ENCODE results near the gene SYCP1.
"Not testable (repeated sequence)": the region's sequence is repeated elsewhere in the genome, so short reads cannot be mapped to it uniquely, and the experiment has no call there.

The SYCP1 gene

DNA sequence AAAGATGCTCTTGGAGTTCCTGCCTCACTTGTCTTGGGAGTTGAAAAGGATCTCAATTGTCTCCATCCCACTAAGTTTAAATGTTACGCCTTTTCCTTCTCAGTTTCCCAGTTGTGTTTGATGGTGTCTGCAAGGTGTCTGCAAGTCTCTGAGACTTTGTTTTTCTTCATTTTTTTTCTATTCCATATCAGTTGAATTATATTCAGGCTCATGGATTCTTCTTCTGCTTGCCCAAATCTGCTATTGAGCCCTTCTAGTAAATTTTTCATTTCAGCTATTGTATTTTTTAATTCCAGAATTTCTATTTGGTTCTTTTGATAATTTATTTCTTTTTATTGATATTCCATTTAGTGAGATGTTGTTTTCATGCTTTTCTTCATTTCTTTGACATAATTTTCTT, 127.6 kb downstream of the SYCP1 start:
- H3K4me1 ChIP-seq (ENCODE audit: control insufficient read depth, low read depth, low read length) = no peaks in the 10 kb centered on the region
- no peaks in the 10 kb centered on the region for H3K27me3 ChIP-seq (ENCODE audit: control insufficient read depth, insufficient read depth, low read length)
- H3K9ac ChIP-seq (ENCODE audit: low read length) = no peak overlapping the region
- no peak overlapping the region for H3K27ac ChIP-seq (ENCODE audit: low read length)
- H3K4me3 ChIP-seq (ENCODE audit: low read length) = no peak overlapping the region
- no peaks in the 10 kb centered on the region for H3K9me3 ChIP-seq (ENCODE audit: control insufficient read depth, low read depth, low read length)
- H3K36me3 ChIP-seq (ENCODE audit: control insufficient read depth, low read depth, low read length) = no peaks in the 10 kb centered on the region

GRCh38 chr1:114986286-114986685, 131.6 kb downstream of the SYCP1 start:
- Histone ChIP-seq H3K4me1 (ENCODE audit: control insufficient read depth, low read depth, low read length) (no peaks in the 10 kb centered on the region), H3K27me3 (ENCODE audit: control insufficient read depth, insufficient read depth, low read length) (no peaks in the 10 kb centered on the region), H3K36me3 (ENCODE audit: control insufficient read depth, low read depth, low read length) (no peaks in the 10 kb centered on the region), H3K27ac (ENCODE audit: low read length) (no peak overlapping the region), H3K9ac (ENCODE audit: low read length) (no peak overlapping the region), H3K9me3 (ENCODE audit: control insufficient read depth, low read depth, low read length) (peaks cover 10% of the 10 kb centered on the region), H3K4me3 (ENCODE audit: low read length) (no peak overlapping the region)

DNA sequence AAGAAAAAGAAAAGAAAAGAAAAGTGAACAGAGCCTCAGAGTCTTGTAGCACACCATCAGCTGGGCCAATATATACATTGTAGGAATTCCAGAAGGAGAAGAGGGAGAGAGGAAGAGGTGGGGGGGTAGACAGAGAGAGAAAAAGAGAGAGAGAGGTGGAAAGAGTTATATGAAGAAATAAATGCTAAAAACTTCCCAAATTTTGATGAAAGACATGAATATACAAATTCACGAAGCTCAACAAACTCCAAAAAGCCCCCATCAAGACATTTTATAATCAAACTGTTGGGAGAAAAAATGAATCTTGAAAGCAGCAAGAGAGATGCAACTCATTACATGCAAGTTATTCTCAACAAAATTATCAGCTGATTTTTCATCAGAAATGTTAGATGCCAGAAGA, 133.4 kb downstream of the SYCP1 start:
- H3K36me3 ChIP-seq (ENCODE audit: control insufficient read depth, low read depth, low read length) = no peaks in the 10 kb centered on the region
- H3K27ac ChIP-seq (ENCODE audit: low read length) = no peak overlapping the region
- H3K4me1 ChIP-seq (ENCODE audit: control insufficient read depth, low read depth, low read length) = no peaks in the 10 kb centered on the region
- H3K27me3 ChIP-seq (ENCODE audit: control insufficient read depth, insufficient read depth, low read length) = no peaks in the 10 kb centered on the region
- no peak overlapping the region for H3K9ac ChIP-seq (ENCODE audit: low read length)
- H3K4me3 ChIP-seq (ENCODE audit: low read length) = no peak overlapping the region
- H3K9me3 ChIP-seq (ENCODE audit: control insufficient read depth, low read depth, low read length) = peaks cover 10% of the 10 kb centered on the region

- Histone ChIP-seq H3K27ac (ENCODE audit: low read length) (no peak overlapping the region), H3K4me1 (ENCODE audit: control insufficient read depth, low read depth, low read length) (no peaks in the 10 kb centered on the region), H3K36me3 (ENCODE audit: control insufficient read depth, low read depth, low read length) (no peaks in the 10 kb centered on the region), H3K9me3 (ENCODE audit: control insufficient read depth, low read depth, low read length) (no peaks in the 10 kb centered on the region), H3K9ac (ENCODE audit: low read length) (no peak overlapping the region), H3K4me3 (ENCODE audit: low read length) (no peak overlapping the region), H3K27me3 (ENCODE audit: control insufficient read depth, insufficient read depth, low read length) (no peaks in the 10 kb centered on the region)
These were observed 143.0 kb downstream of the SYCP1 start for GRCh38 chr1:114997510-114998289.

- Histone ChIP-seq H3K27ac (ENCODE audit: low read length) (no peak overlapping the region), H3K4me1 (ENCODE audit: control insufficient read depth, low read depth, low read length) (no peaks in the 10 kb centered on the region), H3K36me3 (ENCODE audit: control insufficient read depth, low read depth, low read length) (no peaks in the 10 kb centered on the region), H3K4me3 (ENCODE audit: low read length) (no peak overlapping the region), H3K9me3 (ENCODE audit: control insufficient read depth, low read depth, low read length) (no peaks in the 10 kb centered on the region), H3K27me3 (ENCODE audit: control insufficient read depth, insufficient read depth, low read length) (no peaks in the 10 kb centered on the region), H3K9ac (ENCODE audit: low read length) (no peak overlapping the region)
These were observed 151.5 kb downstream of the SYCP1 start for GRCh38 chr1:115006191-115006590.

- Histone ChIP-seq H3K9me3 (ENCODE audit: control insufficient read depth, low read depth, low read length) (no peaks in the 10 kb centered on the region), H3K4me1 (ENCODE audit: control insufficient read depth, low read depth, low read length) (no peaks in the 10 kb centered on the region), H3K36me3 (ENCODE audit: control insufficient read depth, low read depth, low read length) (no peaks in the 10 kb centered on the region), H3K27me3 (ENCODE audit: control insufficient read depth, insufficient read depth, low read length) (no peaks in the 10 kb centered on the region), H3K4me3 (ENCODE audit: low read length) (no peak overlapping the region), H3K27ac (ENCODE audit: low read length) (no peak overlapping the region), H3K9ac (ENCODE audit: low read length) (no peak overlapping the region)
These were observed 157.3 kb downstream of the SYCP1 start for GRCh38 chr1:115012006-115012405.

DNA sequence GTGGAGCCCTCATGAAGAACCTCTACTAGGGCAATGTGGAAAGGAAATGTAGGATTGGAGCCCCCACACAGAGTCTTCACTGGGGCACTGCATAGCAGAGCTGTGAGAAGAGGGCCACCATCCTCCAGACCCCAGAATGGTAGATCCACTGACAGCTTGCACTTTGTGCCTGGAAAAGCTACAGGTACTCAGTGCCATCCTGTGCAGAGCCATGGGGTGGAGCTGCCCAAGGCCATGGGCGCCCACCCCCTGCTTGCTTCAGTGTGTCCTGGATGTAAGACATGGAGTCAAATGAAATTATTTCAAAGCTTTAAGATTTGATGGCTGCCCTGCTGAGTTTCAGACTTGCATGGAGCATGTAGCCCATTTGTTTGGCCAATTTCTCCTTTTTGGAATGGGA, 157.8 kb downstream of the SYCP1 start:
- Histone ChIP-seq H3K4me3 (ENCODE audit: low read length) (no peak overlapping the region), H3K4me1 (ENCODE audit: control insufficient read depth, low read depth, low read length) (no peaks in the 10 kb centered on the region), H3K9ac (ENCODE audit: low read length) (no peak overlapping the region), H3K9me3 (ENCODE audit: control insufficient read depth, low read depth, low read length) (no peaks in the 10 kb centered on the region), H3K27me3 (ENCODE audit: control insufficient read depth, insufficient read depth, low read length) (no peaks in the 10 kb centered on the region), H3K36me3 (ENCODE audit: control insufficient read depth, low read depth, low read length) (no peaks in the 10 kb centered on the region), H3K27ac (ENCODE audit: low read length) (no peak overlapping the region)

DNA sequence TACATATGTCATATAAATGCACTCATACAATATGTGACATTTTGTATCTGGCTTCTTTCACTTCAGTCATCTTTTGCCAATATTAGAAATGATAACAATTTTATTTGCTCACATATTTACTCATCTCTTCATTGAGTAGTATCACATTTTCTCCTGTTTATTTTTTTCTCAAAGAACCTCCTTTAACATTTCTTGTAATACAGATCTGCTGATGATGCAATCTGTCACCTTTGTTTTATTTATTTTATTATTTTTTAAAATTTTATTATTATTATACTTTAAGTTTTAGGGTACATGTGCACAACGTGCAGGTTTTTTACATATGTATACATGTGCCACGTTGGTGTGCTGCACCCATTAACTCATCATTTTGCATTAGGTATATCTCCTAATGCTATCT, 159.1 kb downstream of the SYCP1 start:
- H3K4me1 ChIP-seq (ENCODE audit: control insufficient read depth, low read depth, low read length) = no peaks in the 10 kb centered on the region
- no peaks in the 10 kb centered on the region for H3K9me3 ChIP-seq (ENCODE audit: control insufficient read depth, low read depth, low read length)
- no peaks in the 10 kb centered on the region for H3K27me3 ChIP-seq (ENCODE audit: control insufficient read depth, insufficient read depth, low read length)
- H3K27ac ChIP-seq (ENCODE audit: low read length) = no peak overlapping the region
- H3K36me3 ChIP-seq (ENCODE audit: control insufficient read depth, low read depth, low read length) = no peaks in the 10 kb centered on the region
- no peak overlapping the region for H3K9ac ChIP-seq (ENCODE audit: low read length)
- no peak overlapping the region for H3K4me3 ChIP-seq (ENCODE audit: low read length)

DNA sequence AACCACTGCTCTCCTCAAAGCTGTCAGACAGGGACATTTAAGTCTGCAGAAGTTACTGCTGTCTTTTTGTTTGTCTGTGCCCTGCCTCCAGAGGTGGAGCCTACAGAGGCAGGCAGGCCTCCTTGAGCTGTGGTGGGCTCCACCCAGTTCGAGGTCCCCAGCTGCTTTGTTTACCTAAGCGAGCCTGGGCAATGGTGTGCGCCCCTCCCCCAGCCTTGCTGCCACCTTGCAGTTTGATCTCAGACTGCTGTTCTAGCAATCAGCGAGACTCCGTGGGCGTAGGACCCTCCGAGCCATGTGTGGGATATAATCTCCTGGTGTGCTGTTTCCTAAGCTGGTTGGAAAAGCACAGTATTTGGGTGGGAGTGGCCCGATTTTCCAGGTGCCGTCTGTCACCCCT, 164.9 kb downstream of the SYCP1 start:
- not testable (repeated sequence) for H3K4me1 ChIP-seq (ENCODE audit: control insufficient read depth, low read depth, low read length); H3K9ac ChIP-seq (ENCODE audit: low read length); H3K4me3 ChIP-seq (ENCODE audit: low read length); H3K9me3 ChIP-seq (ENCODE audit: control insufficient read depth, low read depth, low read length); H3K27ac ChIP-seq (ENCODE audit: low read length); H3K36me3 ChIP-seq (ENCODE audit: control insufficient read depth, low read depth, low read length); H3K27me3 ChIP-seq (ENCODE audit: control insufficient read depth, insufficient read depth, low read length)

GRCh38 chr1:115021145-115021544, 166.5 kb downstream of the SYCP1 start:
- Histone ChIP-seq H3K36me3 (ENCODE audit: control insufficient read depth, low read depth, low read length) (no peaks in the 10 kb centered on the region), H3K4me1 (ENCODE audit: control insufficient read depth, low read depth, low read length) (no peaks in the 10 kb centered on the region), H3K27me3 (ENCODE audit: control insufficient read depth, insufficient read depth, low read length) (no peaks in the 10 kb centered on the region), H3K9ac (ENCODE audit: low read length) (no peak overlapping the region), H3K9me3 (ENCODE audit: control insufficient read depth, low read depth, low read length) (no peaks in the 10 kb centered on the region), H3K4me3 (ENCODE audit: low read length) (no peak overlapping the region), H3K27ac (ENCODE audit: low read length) (no peak overlapping the region)

DNA sequence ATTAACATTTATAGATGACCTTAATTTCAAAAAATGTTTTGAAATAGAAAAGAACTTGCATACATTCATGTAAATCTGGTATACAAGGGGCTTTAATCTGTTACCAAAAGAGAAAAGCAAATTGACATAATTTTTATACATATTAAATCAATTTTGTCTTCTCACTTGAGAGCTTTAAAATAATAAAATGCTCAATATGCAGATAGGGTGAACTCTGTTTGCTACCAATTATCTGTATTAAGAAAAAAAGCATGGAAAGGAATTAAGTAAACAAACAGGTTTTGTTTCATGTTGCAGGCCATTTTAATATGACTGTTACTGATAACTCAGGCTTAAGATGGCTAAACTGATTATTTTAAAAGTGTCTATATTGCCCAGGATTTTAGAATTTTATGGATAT, 168.9 kb downstream of the SYCP1 start:
- H3K9me3 ChIP-seq (ENCODE audit: control insufficient read depth, low read depth, low read length) = no peaks in the 10 kb centered on the region
- H3K4me1 ChIP-seq (ENCODE audit: control insufficient read depth, low read depth, low read length) = no peaks in the 10 kb centered on the region
- no peak overlapping the region for H3K9ac ChIP-seq (ENCODE audit: low read length)
- no peak overlapping the region for H3K4me3 ChIP-seq (ENCODE audit: low read length)
- no peaks in the 10 kb centered on the region for H3K27me3 ChIP-seq (ENCODE audit: control insufficient read depth, insufficient read depth, low read length)
- no peaks in the 10 kb centered on the region for H3K36me3 ChIP-seq (ENCODE audit: control insufficient read depth, low read depth, low read length)
- H3K27ac ChIP-seq (ENCODE audit: low read length) = no peak overlapping the region

DNA sequence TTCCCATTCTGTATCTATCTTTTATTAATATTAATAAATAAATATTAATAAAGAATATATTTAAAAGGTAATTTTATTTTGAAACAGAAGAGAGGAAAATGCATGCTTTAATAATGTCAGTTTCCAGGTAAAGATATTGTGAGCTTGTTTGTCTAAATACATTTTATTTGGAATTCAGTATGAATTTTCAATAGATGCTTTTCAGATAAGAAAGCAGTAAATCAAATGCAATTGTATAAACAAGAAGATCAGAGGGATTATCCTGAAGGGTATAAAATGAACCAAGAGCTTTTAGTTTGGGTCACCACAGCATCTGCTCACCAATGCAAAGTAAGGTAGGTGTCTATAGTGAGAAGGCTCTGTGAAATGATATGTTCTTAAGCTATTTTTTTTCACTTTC, 174.9 kb downstream of the SYCP1 start, which contains the start of gene TSHB:
TSHB (plus strand) TSS at position 301 of the 400 bp plus-strand sequence. CDS start 3,537 bp downstream, outside the sequence.
- Histone ChIP-seq H3K36me3 (ENCODE audit: control insufficient read depth, low read depth, low read length) (no peaks in the 10 kb centered on the region), H3K9me3 (ENCODE audit: control insufficient read depth, low read depth, low read length) (no peaks in the 10 kb centered on the region), H3K27me3 (ENCODE audit: control insufficient read depth, insufficient read depth, low read length) (no peaks in the 10 kb centered on the region), H3K4me3 (ENCODE audit: low read length) (no peak within 1 kb of the TSS), H3K4me1 (ENCODE audit: control insufficient read depth, low read depth, low read length) (no peaks in the 10 kb centered on the region), H3K9ac (ENCODE audit: low read length) (no peak within 1 kb of the TSS), H3K27ac (ENCODE audit: low read length) (no peak within 1 kb of the TSS)
